Kidney (tissue), 14 donors: ENCODE data around the gene PEAR1. TPM values are rescaled to one million over a fixed set of nuclear protein-coding genes. Genes with fewer than 3 reads are reported as not detected.
A peak's percentile ranks its signal among the peaks of the same experiment; 100 is the strongest.

ENCODE experiments used
- DNase-seq, 5 donors: peaks; one replicate each; pipeline ENCODE4 v3.0.0-alpha.2; 2013 to 2020
- FAIRE-seq: peaks from 2 replicates; lab custom pipeline; 2012; peaks lifted over from hg19 to GRCh38; lab: Jason Lieb, UNC
- H3K27ac ChIP-seq, 2 donors: one replicate each; pipeline ENCODE4 v1.7.0; 2013; ENCODE audit warnings: low read depth in 2 of 2, low read length in 2 of 2, inconsistent platforms in 1 of 2
- H3K27me3 ChIP-seq: one replicate; pipeline ENCODE4 v1.7.1; 2013; ENCODE audit warnings: low read length, inconsistent platforms; ENCODE audit not compliant: control insufficient read depth, insufficient read depth
- H3K36me3 ChIP-seq, 3 donors: one replicate each; pipeline versions ENCODE4 v1.7.0 to v1.7.1; 2013; ENCODE audit warnings: low read length in 3 of 3, control low read depth in 1 of 3, inconsistent platforms in 1 of 3; ENCODE audit not compliant: insufficient read depth in 3 of 3, control insufficient read depth in 2 of 3
- H3K4me1 ChIP-seq, 3 donors: one replicate each; pipeline versions ENCODE4 v1.7.0 to v1.7.1; 2013; ENCODE audit warnings: low read length in 3 of 3, inconsistent platforms in 1 of 3, low read depth in 1 of 3; ENCODE audit not compliant: control insufficient read depth in 2 of 3, insufficient read depth in 2 of 3
- H3K4me3 ChIP-seq, 3 donors: one replicate each; pipeline versions ENCODE4 v1.7.0 to v1.8.1; 2013; ENCODE audit warnings: low read length in 3 of 3, control low read depth in 1 of 3, inconsistent platforms in 1 of 3
- H3K9ac ChIP-seq, 3 donors: one replicate each; pipeline versions ENCODE4 v1.7.0 to v1.7.1; 2013; ENCODE audit warnings: low read length in 3 of 3, control low read depth in 1 of 3, inconsistent platforms in 1 of 3
- H3K9me3 ChIP-seq, 3 donors: one replicate each; pipeline versions ENCODE4 v1.7.0 to v1.7.1; 2013; ENCODE audit warnings: low read length in 3 of 3, control low read depth in 1 of 3, inconsistent platforms in 1 of 3; ENCODE audit not compliant: control insufficient read depth in 2 of 3, insufficient read depth in 1 of 3
- intact Hi-C: fragments of 100-400 bp; cut with DNase I; formaldehyde crosslinking; loops from one replicate; pipeline ENCODE4 v1.11.1; 2022
- polyA plus RNA-seq: library from polyadenylated mRNA; stranded (reverse); fragments of 350-450 nt; fragmentation: Illumina TruSeq; extraction: RNeasy Lipid Tissue Mini Kit (QIAGEN cat#74804); gene quantifications from one replicate; pipeline ENCODE4 v1.2.3, GENCODE V29; 2014; ENCODE audit warnings: low read depth, low replicate concordance; ENCODE audit not compliant: insufficient read depth
- total RNA-seq: library from RNA; stranded (reverse); fragmentation: NEBNext Ultra II Directional; extraction: Animal tissue kit (Norgen Biotek cat#: 25700); gene quantifications from one replicate; pipeline ENCODE4 v1.2.1, GENCODE V29; 2021
- TF ChIP-seq, protein P1 (sequence below): IDR thresholded peaks from 3 replicates; pipeline ENCODE4 v1.5.1; 2012; ENCODE audit warnings: mild to moderate bottlenecking, moderate library complexity, borderline replicate concordance; ENCODE audit not compliant: insufficient read depth; ENCODE audit errors: extremely low read depth
- donor health status: control.
- donor health status: control.
- donor health status: control.
- donor health status: control.
- donor health status: control.
- donor health status: DM: yes; HTN: yes; CAD: no.
- donor health status: Normal renal cell carcinoma (clear cell type).

Gene PEAR1
- total and polyA plus RNA-seq, 2 donors from 2014 or later = 4.5 to 17.2 TPM

DNA sequence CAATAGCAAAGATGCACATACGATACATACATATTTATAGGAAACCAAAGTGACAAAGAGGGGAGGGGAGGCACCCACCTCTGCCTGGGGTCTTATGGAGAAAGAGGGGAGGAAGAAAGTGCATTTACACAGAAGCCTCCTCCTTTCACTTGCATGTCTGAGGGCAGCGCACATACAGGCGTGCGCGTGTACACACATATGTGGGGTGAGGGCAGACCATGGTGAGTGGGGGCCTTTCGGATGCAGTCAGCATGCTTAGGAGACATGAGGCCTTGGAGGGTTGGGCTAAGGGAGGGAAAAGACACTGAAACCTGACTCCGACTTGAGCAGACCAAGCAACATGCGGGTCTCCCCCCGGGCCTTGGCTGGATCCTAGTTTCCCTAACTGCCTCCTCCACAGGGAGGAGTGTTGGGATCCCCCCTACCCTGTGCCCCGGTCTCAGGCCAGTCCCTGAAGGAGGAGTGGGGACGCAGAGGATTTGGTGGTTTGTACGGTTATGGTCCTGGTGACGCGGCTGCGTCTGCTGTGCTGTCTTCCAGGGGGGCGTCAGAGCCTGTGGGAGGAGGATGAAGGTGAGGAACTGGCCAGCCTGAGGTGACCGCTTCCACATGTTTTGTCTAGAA lies 42.1 kb downstream of the PEAR1 start:
- intact Hi-C loops = no loop called here
- no peak overlapping the region for H3K9ac ChIP-seq
- peaks cover 2 to 32% (median 23%) of the 10 kb centered on the region in 3 donors for H3K36me3 ChIP-seq
- no peak overlapping the region for H3K4me3 ChIP-seq
- H3K27ac ChIP-seq = no peak overlapping the region
- DNase-seq = peak in 2 of 5 donors; percentile 30 to 38
- TF ChIP-seq, protein P1, sequence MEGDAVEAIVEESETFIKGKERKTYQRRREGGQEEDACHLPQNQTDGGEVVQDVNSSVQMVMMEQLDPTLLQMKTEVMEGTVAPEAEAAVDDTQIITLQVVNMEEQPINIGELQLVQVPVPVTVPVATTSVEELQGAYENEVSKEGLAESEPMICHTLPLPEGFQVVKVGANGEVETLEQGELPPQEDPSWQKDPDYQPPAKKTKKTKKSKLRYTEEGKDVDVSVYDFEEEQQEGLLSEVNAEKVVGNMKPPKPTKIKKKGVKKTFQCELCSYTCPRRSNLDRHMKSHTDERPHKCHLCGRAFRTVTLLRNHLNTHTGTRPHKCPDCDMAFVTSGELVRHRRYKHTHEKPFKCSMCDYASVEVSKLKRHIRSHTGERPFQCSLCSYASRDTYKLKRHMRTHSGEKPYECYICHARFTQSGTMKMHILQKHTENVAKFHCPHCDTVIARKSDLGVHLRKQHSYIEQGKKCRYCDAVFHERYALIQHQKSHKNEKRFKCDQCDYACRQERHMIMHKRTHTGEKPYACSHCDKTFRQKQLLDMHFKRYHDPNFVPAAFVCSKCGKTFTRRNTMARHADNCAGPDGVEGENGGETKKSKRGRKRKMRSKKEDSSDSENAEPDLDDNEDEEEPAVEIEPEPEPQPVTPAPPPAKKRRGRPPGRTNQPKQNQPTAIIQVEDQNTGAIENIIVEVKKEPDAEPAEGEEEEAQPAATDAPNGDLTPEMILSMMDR = no peak
- H3K27me3 ChIP-seq = no peaks in the 10 kb centered on the region
- FAIRE-seq = no peak
- no peaks in the 10 kb centered on the region for H3K4me1 ChIP-seq
- no peaks in the 10 kb centered on the region for H3K9me3 ChIP-seq

DNA sequence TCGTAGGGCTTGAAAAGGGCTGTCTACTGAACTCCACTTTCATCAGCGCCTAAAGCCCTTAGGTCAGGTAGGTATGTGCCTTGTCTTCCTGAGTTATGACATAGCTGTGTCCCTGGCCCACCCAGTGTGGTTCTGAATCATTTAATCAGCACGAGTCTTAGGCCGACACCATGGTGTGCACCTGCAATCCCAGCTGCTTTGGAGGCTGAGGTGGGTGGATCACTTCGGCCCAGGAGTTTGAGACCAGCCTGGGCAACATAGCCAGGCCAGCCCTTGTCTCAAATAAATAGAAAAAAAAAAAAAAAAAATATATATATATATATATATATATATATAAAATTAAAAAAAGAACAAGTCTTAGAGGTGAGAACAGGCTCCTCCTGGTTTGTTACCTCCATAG lies 42.7 kb downstream of the PEAR1 start:
- peaks cover 2 to 32% (median 23%) of the 10 kb centered on the region in 3 donors for H3K36me3 ChIP-seq
- no peak overlapping the region for H3K9ac ChIP-seq
- no peaks in the 10 kb centered on the region for H3K27me3 ChIP-seq
- intact Hi-C loops = no loop called here
- H3K27ac ChIP-seq = no peak overlapping the region
- no peaks in the 10 kb centered on the region for H3K4me1 ChIP-seq
- TF ChIP-seq, protein P1 = no peak
- no peak overlapping the region for H3K4me3 ChIP-seq
- DNase-seq (no peak), FAIRE-seq (no peak)
- H3K9me3 ChIP-seq = no peaks in the 10 kb centered on the region

DNA sequence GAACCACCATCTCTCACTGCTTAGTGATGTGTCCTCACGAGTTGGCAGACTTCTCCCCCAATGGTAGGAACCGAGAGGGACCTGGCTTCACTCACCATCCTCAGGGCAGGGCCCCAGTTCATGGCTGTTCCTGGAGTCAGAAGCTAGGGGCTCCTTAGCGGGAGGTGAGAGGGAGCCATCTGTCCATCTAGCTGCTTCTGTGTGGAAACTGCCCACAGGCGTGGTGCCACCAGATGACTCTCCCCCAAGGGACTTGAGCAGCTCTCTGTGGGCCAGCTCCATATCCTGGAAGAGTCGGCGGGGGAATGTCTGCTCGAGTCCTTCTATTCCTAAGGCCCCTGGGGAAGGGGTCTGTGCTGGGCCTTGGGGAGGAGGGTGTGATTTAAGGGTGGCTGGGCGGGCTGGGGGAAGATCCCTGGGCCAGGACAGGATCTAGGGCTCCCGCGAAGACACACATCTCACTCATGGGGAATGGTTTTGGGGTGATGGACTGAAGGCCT lies 43.3 kb downstream of the PEAR1 start:
- Histone ChIP-seq H3K4me3 (no peak overlapping the region), H3K9ac (no peak overlapping the region), H3K36me3 (peaks cover 2 to 38% (median 23%) of the 10 kb centered on the region in 3 donors), H3K4me1 (no peaks in the 10 kb centered on the region), H3K9me3 (no peaks in the 10 kb centered on the region), H3K27me3 (no peaks in the 10 kb centered on the region), H3K27ac (no peak overlapping the region)
- intact Hi-C loops = no loop called here
- FAIRE-seq (no peak), DNase-seq (no peak)
- TF ChIP-seq, protein P1 = no peak
